K562 (cell line): ENCODE results near the gene GMPR2.

Experiments
- ELF4 ChIP-seq: fragments of 450-650 bp; formaldehyde crosslinking; IDR thresholded peaks from 2 replicates; pipeline ENCODE4 v1.4.0; 2022; ENCODE audit warnings: missing genetic modification characterization
- POLR2A ChIP-seq: fragments of 450-650 bp; conservative IDR thresholded peaks from 2 replicates; pipeline ENCODE4 v1.6.1; 2016
- ZNF668 ChIP-seq: fragments of 250-450 bp; sonication (Bioruptor Pico); IDR thresholded peaks from 2 replicates; pipeline ENCODE4 v1.8.0; 2022; ENCODE audit warnings: mild to moderate bottlenecking, inconsistent platforms

DNA sequence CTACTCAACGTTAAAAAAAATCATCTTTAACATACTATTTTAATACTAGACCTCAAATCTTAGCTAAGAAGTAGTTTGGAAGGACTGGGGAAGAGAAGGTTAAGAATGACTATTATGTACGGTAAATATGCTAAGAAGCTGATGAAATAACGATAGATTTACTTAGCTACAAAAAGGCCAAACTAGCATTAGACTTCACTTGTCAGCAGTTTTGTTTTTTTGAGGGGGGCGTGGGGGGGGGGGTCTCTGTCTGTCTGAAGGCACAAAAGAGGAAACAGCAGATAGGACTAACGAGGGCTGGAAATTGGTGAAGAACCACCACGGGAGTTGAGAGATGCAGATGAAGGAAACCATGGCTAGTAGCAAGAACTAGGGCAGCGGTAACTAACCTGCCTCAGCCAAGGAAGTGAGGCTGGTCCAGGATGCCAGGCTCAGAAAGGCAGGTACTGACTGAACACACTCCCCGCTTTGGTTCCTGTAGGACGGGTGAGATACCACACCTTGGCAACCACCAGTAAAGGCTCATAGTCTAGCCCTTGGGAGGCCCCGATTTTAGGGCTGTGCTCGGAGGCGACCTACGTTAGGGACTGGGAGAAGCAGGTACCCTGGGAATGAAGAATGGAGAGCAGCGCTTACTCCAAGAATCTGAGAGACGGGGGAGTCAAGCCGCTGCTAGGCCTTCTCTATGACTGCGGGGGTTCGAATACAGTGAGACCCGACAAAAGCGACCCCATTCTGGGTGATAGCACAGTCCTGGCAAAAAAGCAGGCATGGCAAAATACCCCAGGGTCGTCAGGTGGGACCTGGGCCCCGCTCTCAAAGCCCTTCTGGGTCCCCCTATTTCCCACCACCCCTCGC is 1.2 kb upstream of the GMPR2 start:
- TF ChIP-seq POLR2A, result no peak
- no peak for TF ChIP-seq ELF4 (CRISPR knock-in tag)
- no peak for TF ChIP-seq ZNF668 (CRISPR knock-in tag)
